HG03066 (cell line): ENCODE measurements around the gene IL15RA.
"Not testable (repeated sequence)": the region's sequence is repeated elsewhere in the genome, so short reads cannot be mapped to it uniquely, and the experiment has no call there.

Source experiments
- ATAC-seq: cut with Tn5 transposase; IDR thresholded peaks from one replicate; pipeline ENCODE4 v1.9.1; 2021; ENCODE audit warnings: low read depth; ENCODE audit not compliant: unreplicated experiment

Gene IL15RA

GRCh38 chr10:5935628-5936027 is 41.7 kb downstream of the IL15RA start:
- no peak for ATAC-seq

GRCh38 chr10:5933909-5934546 is 43.3 kb downstream of the IL15RA start:
- no peak for ATAC-seq

- no peak for ATAC-seq
These were observed 45.0 kb downstream of the IL15RA start for GRCh38 chr10:5932345-5932744.

GRCh38 chr10:5930272-5930671 is 47.1 kb downstream of the IL15RA start:
- ATAC-seq: no peak

- ATAC-seq: no peak
These were observed 47.9 kb downstream of the IL15RA start for GRCh38 chr10:5929442-5929841.

GRCh38 chr10:5927306-5927705 is 50.0 kb downstream of the IL15RA start:
- no peak for ATAC-seq

- ATAC-seq: no peak
These were observed 52.5 kb downstream of the IL15RA start for GRCh38 chr10:5924889-5925288.

- ATAC-seq: no peak
These were observed 55.6 kb downstream of the IL15RA start for GRCh38 chr10:5921746-5922145.

- ATAC-seq: no peak
These were observed 57.8 kb downstream of the IL15RA start for GRCh38 chr10:5919568-5919967.

- no peak for ATAC-seq
These were observed 58.6 kb downstream of the IL15RA start for GRCh38 chr10:5918763-5919162.

GRCh38 chr10:5917305-5917704 is 60.0 kb downstream of the IL15RA start:
- ATAC-seq: no peak

- ATAC-seq: no peak
These were observed 61.9 kb downstream of the IL15RA start for GRCh38 chr10:5915451-5915850.

GRCh38 chr10:5913736-5914135 is 63.6 kb downstream of the IL15RA start:
- ATAC-seq: no peak

GRCh38 chr10:5911670-5912069 is 65.7 kb downstream of the IL15RA start:
- no peak for ATAC-seq

- no peak for ATAC-seq
These were observed 66.8 kb downstream of the IL15RA start for GRCh38 chr10:5910323-5911100.

- ATAC-seq: not testable (repeated sequence)
These were observed 68.7 kb downstream of the IL15RA start for GRCh38 chr10:5908676-5909075.

- no peak for ATAC-seq
These were observed 70.7 kb downstream of the IL15RA start for GRCh38 chr10:5906651-5907050.

GRCh38 chr10:5905854-5906507 is 71.4 kb downstream of the IL15RA start:
- no peak for ATAC-seq

GRCh38 chr10:5904227-5904626 is 73.1 kb downstream of the IL15RA start:
- ATAC-seq: peak; percentile 99

GRCh38 chr10:5903563-5903962 is 73.8 kb downstream of the IL15RA start:
- no peak for ATAC-seq

GRCh38 chr10:5902511-5903274 is 74.7 kb downstream of the IL15RA start:
- no peak for ATAC-seq
